ENCODE data around the gene MYO1B. TPM values are rescaled to one million over a fixed set of nuclear protein-coding genes. Genes with fewer than 3 reads are reported as not detected.

Gene MYO1B
- total RNA-seq, 1 experiment from 2014 or later: 43.6 TPM

GRCh38 chr2:191302459-191303139 is 57.4 kb downstream of the MYO1B start:
- Mint-ChIP-seq H3K27ac (peak overlapping the region; percentile 63; the same call in 1 of the 2 replicates), H3K4me3 (no peak overlapping the region), H3K36me3 (peaks cover 5% of the 10 kb centered on the region), H3K4me1 (peaks cover 37% of the 10 kb centered on the region), H3K27me3 (ENCODE audit: low read depth) (no peaks in the 10 kb centered on the region), H3K9me3 (no peaks in the 10 kb centered on the region; the same call in 1 of the 2 replicates)
- ChIA-PET CTCF (interaction anchor here (0.6 to 2.1 kb wide), 11 partner anchors 12 to 97 kb away, joined by 3 to 8 read pairs (median 3); partner anchors contain the start of gene MYO1B), POLR2A (interaction anchor here (1.4 kb wide), 1 partner anchor 14 kb away, joined by 3 read pairs; no protein-coding TSS in a partner anchor)
- TF ChIP-seq ZNF219 (CRISPR knock-in tag; IDR thresholded peaks at IDR 0.05; ENCODE audit: borderline replicate concordance) (no peak), JAZF1 (CRISPR knock-in tag; IDR thresholded peaks at IDR 0.05) (no peak), FOXP1 (CRISPR knock-in tag; IDR thresholded peaks at IDR 0.05; ENCODE audit: borderline replicate concordance) (no peak), E2F5 (CRISPR knock-in tag; IDR thresholded peaks at IDR 0.05) (no peak), NR2C2 (CRISPR knock-in tag; IDR thresholded peaks at IDR 0.05) (no peak)
- DNase-seq (ENCODE audit: low spot score): no peak
- peak; percentile 89 for ATAC-seq

- TF ChIP-seq ZNF425 (CRISPR knock-in tag; conservative IDR thresholded peaks at IDR 0.05): no peak
- TF ChIP-seq MYBL2 (CRISPR knock-in tag; IDR thresholded peaks at IDR 0.05): no peak
- no peak for TF ChIP-seq ETV6 (CRISPR knock-in tag; IDR thresholded peaks at IDR 0.05)
- POLR2A ChIA-PET: interaction anchor here (0.5 to 1.4 kb wide), 2 partner anchors 13 to 211 kb away, joined by 3 to 9 read pairs; no protein-coding TSS in a partner anchor
- ATAC-seq: no peak
Observed at GRCh38 chr2:191303140-191304005, 58.2 kb downstream of the MYO1B start.

GRCh38 chr2:191304939-191305875 is 60.0 kb downstream of the MYO1B start:
- Mint-ChIP-seq H3K36me3 (peaks cover 5% of the 10 kb centered on the region), H3K4me3 (no peak overlapping the region), H3K9me3 (no peaks in the 10 kb centered on the region; the same call in 1 of the 2 replicates), H3K27ac (no peak overlapping the region), H3K4me1 (peaks cover 41% of the 10 kb centered on the region), H3K27me3 (ENCODE audit: low read depth) (no peaks in the 10 kb centered on the region)
- ATAC-seq: no peak
- no peak for DNase-seq (ENCODE audit: low spot score)
- POLR2A ChIA-PET: no interaction called here
- CTCF ChIA-PET: no interaction called here
- TF ChIP-seq ZNF425 (CRISPR knock-in tag; conservative IDR thresholded peaks at IDR 0.05) (no peak), ZNF263 (CRISPR knock-in tag; IDR thresholded peaks at IDR 0.05; ENCODE audit: low read depth) (no peak), ZNF232 (CRISPR knock-in tag; IDR thresholded peaks at IDR 0.05) (no peak), TEAD1 (CRISPR knock-in tag; IDR thresholded peaks at IDR 0.05) (no peak), NFE2L1 (CRISPR knock-in tag; IDR thresholded peaks at IDR 0.05) (no peak), ZNF671 (CRISPR knock-in tag; IDR thresholded peaks at IDR 0.05) (no peak), AR (CRISPR knock-in tag; IDR thresholded peaks at IDR 0.05) (no peak), FOXP1 (CRISPR knock-in tag; IDR thresholded peaks at IDR 0.05; ENCODE audit: borderline replicate concordance) (no peak), FOXJ3 (CRISPR knock-in tag; IDR thresholded peaks at IDR 0.05; ENCODE audit: borderline replicate concordance) (no peak), USF2 (CRISPR knock-in tag; IDR thresholded peaks at IDR 0.05) (no peak)

More at GRCh38 chr2:191303140-191304005, 58.2 kb downstream of the MYO1B start:
- Mint-ChIP-seq H3K4me3 (no peak overlapping the region), H3K9me3 (no peaks in the 10 kb centered on the region; the same call in 1 of the 2 replicates), H3K4me1 (peaks cover 41% of the 10 kb centered on the region), H3K27me3 (ENCODE audit: low read depth) (no peaks in the 10 kb centered on the region), H3K36me3 (peaks cover 5% of the 10 kb centered on the region), H3K27ac (peak overlapping the region; percentile 63)
- DNase-seq (ENCODE audit: low spot score): no peak
- CTCF ChIA-PET: interaction anchor here (0.6 to 2.1 kb wide), 10 partner anchors 12 to 97 kb away, joined by 3 to 8 read pairs (median 4); partner anchors contain the start of gene MYO1B
